Stimulated activated CD4-positive, alpha-beta T cell treated with anti-CD3 and anti-CD28 coated beads, TNF-alpha, amount 100 ng/mL, for 1 hour (primary cell): Measurements from ENCODE around the gene RIPK3.

Experiments
- DNase-seq, 3 donors: peaks; one replicate each; pipeline ENCODE4 v3.0.0-alpha.2; 2020; ENCODE audit warnings: low read depth in 3 of 3, low spot score in 1 of 3

Gene RIPK3

DNA sequence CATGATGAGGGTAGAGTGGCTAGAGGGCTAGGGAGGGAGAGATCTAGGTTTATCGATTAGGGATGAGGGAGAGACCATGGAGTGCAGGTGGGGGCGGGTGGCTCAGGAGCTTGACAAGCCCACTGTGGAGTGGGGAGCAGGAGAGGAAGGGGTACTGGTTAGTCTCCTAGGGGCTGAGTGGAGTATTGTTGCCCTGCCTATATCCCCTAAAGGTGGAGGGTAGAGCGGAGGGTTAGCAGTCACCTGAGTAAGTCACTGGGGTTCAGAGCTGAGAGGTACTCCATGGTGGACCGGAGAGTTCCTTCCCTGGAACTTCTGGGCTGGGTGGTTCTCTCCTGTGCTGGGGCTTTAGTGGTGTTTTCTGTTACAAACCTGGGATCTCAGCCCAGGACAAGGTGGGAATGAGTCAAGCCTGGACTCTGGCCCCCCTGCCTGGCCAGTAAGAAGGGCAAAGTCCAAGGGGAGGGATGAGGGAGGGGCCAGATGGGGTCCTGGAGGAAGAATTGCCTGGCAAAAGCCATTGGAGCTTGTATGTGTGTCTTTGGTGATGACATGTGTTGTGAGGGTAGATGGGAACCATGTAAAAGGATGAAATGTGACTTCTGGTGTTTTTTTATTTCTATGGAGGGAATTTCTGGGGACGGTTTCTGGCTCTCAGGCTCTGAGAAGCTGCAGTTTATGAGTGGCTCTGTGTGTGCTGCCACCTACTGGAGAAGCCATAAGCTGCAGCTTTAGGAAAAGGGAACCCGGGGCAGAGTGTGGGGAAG, 32.0 kb downstream of the RIPK3 start, which contains the start of gene CIDEB:
Gene CIDEB, minus strand, starts transcription at position 403 of the 767 bp plus-strand sequence. Its CDS starts 119 bp downstream, at position 284.
- DNase-seq = peak in 1 of 3 donors; percentile 35

DNA sequence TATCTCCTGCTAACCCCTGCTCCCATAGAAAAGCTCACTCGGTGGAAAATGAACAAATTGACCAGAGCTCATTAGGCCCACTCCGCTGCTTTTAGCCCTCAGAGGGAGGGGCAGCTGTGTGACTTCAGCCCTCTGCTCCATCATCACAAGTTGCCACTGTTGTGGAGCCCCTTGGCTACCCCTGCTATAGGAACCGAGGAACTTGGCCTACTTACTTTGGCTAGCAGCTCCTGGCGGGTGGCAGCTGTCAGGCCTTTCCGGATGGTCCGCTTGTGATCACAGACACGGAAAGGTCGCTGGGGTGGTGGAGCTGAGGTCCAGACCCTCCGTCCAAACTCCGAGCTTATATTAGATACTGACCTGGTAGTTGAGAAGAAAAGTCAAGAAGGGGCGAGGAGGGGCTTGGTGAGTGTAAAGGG, 32.6 kb downstream of the RIPK3 start:
- no peak for DNase-seq

DNA sequence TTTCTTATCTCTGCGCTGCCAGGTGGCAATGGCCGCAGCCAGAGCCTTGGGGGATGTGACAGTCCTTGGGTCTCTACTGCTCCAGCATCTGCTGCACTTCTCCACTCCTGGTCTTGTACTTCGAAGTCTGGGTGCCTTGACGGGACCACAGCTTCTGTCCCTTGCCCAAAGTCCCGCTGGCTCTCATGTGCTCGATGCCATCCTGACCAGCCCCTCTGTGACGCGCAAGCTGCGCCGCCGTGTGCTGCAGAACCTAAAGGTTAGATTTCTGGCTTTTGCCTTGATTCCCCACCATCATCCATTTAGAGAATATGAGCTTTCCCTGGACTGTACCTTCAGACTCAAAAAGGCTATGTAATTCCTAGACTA, 35.8 kb downstream of the RIPK3 start:
- DNase-seq = no peak

DNA sequence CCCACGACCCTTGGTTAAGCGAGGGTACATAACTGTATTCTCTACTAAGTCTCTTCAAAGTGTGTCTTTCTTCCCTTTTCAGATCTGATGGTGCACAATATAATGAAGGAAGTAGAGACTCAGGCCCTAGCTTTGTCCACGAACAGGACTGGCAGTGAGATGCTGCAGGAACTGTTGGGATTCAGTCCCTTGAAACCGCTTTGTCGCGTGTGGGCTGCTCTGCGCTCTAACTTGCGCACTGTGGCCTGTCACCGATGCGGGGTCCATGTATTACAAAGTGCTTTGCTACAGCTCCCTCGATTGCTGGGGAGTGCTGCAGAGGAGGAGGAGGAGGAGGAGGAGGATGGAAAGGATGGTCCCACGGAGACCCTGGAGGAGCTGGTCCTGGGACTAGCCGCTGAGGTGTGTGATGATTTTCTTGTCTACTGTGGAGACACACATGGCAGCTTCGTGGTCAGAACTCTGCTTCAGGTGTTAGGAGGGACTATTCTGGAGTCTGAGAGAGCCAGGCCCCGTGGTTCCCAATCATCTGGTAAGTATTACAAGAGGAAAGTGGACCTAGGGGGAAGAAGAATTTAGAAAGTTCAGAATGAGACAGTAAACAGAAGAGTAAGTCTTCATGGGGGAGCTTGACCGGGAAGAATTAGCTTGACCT, 39.3 kb downstream of the RIPK3 start:
- DNase-seq = no peak

DNA sequence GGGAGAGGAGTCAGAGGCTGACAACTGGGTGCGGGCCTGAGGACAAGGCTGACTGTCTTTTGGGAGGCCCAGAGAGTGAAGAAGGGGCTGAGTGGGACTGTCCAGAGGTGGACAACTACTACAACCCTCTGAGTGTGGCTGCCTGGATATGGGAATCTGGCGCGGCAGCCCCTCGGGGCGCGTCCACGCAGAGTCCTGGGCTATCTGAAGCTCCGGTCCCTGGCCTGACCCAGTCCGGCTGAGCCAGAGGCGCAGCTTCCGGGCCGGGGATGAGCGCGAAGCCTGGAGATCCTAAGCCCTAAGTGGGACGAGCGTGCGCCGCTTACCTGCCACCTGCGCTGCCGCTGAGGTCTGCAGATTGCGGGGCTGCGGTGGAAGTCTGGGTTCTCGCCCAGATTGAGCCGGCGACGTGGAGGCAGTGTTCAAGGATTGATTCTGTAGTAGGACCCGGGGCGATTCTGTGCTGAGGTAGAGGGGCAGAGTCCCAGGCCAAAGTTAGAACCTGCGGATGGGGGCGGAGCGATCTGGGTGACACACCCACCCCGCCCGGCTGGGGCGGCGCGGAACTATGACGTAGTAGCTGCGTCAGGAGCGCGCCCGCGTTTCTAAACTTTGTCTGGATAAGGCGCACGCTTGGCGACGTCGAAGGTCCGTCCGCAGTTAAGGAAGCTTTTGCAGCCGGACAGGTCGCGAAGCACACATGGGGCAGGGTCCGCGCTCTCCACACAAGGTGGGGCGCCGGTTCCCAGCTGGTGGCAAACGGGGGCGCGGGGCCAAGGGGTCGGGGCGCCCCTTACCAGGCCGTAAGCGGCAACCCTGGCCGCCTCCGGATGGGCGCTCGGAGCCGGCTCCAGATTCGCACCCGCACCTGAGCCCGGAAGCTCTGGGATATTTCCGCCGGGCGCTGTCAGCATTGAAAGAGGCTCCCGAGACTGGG, 40.3 kb downstream of the RIPK3 start, which contains the start of the genes DHRS1 and NOP9:
Gene DHRS1, minus strand, starts transcription at position 526 of the 937 bp plus-strand sequence. CDS start 674 bp downstream, outside the sequence.
Gene NOP9, plus strand, starts transcription at position 596 of the 937 bp plus-strand sequence. Its CDS starts 105 bp downstream, at position 701.
- DNase-seq = peak; percentile 70 to 96 (median 84)

DNA sequence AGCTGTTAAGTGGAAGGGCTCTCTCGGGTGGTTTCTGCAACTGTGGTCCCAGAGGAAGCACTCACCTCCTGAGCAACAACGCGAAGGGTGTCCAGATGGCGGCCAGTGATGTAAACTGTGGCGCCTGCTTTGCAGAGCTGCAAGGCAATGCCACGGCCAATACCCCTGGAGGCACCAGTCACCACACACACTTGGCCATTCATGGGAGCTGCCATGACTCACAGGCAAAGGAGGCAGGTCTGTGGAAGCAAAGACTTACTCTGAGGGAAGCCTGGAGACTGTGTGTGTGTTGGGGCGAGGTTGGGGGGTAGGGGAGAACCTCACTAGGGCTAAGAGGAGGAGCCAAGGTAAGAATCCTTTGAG, 40.9 kb downstream of the RIPK3 start:
- no peak for DNase-seq

DNA sequence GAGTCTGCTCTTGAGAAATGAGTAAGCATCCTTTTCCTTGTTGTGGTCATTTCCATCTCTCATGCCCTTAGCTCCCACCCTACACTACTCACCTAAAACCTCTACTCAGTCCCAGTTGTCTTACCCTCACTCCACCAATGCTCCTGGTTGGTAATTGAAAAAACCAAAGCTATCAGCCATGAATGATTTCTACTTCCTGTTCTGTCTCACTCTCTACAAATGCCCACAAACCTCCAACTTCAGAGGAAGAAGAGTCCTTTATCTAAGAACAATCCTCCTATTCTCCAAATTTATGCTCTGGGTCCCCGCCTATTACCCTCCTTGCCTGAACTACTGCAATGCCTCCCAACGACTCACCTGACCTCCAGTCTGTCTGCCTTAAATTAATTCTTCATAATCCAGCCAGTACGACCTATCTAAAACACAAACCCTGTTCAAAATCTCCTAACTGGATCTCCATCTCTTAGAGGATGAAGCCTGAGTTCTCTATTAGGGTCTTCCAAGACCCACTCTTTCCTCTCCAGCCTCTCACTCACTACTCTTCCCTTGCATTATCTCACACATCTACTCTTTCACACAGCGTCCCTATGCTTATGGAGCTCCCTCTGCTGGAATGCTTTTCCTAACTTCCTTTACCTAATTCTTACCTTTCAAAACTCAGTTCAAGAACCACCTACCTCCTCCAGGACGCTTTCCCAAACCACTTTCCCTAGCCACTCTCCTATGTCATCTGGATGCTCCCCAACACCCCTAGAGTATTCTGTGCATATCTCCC, 42.4 kb downstream of the RIPK3 start:
- DNase-seq = no peak

DNA sequence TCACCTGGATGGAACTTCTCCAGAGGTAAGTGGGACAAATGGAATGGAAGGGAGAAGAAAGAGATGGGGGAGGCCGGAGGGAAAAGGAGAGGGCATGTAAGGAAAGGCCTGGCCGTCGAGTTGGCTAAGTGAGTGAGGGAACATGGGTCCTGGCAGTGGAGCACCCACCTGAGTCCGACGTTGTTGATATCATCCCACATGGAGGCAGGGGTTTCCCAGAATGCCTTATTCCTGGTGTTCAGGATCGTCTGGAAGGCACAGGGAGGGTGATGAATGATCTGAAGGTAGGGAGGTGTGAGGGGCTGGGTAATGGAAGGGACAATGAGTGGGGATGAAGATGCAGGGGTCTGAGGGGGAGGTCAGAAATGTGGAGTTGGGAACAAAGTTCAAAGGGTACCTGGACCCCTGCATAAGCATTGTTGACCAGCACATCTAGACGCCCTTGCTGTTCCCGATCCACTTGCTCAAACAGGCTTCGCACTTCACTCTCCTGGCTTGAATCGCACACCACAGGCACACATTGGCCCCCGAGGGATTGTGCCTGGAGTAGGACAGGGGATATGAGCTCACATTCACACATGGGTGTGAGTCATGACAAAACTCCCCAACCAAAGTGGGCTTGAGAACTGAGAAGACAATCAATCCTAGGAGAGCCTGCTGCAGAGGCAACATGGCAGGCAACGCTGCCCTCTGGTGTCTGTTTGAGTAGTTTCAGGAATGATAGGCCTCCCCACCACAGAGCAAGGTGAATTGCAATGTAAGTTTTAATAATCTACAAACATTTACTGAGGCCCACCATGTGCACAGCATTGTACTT, 43.2 kb downstream of the RIPK3 start:
- DNase-seq = peak in 2 of 3 donors; percentile 45 to 49

DNA sequence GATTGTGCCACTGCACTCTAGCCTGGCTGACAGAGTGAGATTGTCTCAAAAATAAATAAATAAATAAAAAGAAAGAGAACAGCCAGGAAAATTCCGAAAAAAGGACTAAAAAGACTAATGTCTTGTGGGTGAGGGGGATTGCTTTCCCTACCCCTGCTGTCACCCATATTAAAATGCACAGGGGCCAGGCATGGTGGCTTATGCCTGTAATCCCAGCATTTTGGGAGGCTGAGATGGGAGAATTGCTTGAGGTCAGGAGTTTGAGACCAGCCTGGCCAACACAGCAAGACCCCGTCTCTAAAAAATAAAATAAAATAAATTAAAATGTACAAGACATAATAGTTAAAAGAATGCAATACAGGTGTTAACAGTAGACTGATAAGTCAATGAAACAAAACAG, 46.3 kb downstream of the RIPK3 start:
- no peak for DNase-seq

DNA sequence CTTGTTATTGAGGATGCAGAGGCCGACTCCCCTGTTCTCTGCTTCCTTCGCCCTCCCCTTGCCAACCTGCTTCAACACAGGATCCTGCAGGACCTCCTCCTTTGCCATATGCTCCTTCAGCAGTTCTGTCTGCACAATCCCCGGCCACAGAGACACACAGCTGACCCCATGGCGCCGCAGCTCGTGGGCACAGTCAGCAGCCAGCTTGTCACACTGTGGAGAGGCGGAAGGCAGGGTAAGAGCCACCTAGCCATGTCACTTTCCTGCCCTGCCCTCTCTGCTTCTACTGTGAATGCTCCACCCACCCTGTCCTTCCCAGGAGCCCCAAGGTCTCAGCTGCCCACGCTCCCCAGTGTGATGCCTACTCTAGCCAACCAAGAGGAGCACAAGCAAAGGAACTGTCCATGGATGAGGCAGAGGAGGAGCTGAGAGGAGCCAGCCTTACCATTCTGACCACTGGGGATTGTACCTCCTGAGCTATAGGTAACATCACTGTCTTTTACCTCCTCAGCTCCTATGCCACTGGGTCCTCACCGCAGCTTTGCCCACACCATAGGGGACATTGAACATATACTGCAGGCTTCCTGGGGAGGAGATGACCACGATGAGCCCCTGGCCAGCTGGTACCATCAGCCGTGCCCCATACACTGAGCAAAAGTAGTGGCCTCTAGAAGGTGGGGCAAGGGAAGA, 47.5 kb downstream of the RIPK3 start:
- DNase-seq = no peak

DNA sequence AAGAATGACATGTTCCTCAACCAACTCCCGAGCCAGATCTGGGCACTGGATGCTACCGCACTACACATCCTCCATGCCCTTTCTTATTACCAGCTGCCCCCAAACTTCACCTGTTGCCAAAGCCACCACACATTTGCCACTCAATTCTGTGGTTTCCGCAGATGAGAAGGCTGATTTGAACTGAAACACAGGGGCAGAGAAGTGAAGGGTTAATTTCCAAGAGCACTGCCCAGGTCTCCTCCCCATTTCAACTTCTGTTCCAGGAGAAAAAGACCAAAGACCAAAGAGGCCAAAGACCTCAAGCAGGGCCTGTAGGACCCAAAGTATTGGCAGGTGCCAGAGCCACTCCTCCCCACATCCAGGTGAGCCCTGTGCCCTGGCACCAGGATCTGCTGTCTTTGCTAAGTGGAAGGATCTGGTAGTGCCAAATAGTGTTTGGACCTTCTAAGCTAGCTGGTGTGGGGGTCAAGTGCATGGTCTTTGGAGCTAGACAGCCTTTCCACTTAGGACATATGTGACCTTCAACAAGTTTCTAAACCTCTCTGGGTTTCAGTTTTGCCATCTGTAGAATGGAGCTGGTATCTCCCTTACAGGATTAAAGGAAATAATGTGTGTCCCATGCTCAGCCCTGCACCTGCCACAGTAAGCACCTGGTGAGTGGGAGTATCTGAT, 48.2 kb downstream of the RIPK3 start:
- no peak for DNase-seq

DNA sequence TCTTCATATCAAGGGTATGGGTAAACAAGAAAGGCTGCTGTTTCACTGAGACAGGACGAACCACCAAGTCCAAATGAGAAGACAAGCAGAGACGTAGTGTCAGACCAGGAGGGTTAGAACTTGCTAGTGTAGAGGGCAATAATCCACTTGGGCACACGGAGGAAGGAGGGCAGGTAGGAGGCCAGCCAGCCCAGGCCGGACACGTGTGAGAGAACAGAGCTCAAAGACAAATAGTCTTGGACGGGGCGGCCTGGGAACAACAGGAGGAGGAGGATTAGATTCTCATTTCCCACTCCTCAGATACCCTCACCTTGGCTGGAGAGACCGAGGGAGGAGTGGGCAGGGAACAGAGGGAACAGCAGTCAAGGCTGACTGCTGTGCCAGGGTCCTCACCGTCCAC, 49.0 kb downstream of the RIPK3 start:
- DNase-seq = no peak

DNA sequence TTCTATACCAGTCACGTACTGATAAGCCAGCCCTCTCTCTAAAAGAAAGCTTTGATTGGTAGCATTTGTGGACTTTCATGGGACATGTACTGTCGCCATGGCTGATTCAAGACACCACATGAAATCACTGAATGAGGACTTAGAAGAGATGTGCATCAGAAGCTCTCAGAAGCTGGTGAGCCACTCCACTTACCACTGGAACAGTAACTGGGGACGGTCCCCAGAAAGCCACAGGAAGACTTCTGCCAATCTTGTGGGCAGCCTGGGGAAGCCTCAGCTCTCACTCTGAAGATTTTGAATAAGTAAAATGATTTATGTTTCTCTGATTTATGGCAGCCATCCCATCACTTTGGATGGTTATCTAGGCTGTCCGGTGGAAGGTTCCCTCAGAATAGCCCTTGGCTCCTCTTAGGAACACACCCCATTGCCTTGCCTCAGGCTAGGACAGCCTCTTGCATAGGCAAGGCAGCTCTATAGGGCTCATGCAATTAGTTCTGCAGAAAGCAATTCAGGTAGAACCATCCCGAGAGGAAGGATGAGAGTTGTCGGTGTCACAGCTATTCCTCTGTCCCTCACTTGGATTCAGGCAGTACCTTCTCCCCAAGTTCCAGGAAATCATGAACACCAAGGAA, 50.0 kb downstream of the RIPK3 start:
- DNase-seq = no peak

DNA sequence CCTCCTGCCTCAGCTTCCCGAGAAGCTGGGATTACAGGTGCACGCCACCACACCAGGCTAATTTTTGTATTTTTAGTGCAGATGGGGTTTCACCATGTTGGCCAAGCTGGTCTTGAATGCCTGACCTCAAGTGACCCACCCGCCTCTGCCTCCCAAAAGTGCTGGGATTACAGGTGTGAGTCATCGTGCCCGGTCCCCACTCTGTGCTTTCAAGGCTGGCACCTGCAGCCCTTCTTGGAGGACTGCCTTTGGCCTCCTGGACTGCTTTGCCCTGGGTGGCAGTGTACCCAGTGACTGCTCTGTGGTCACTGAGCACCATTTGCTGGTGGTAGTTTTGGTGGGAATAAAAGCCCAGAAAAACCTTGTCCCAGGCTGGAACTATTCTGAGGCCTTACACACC, 52.8 kb downstream of the RIPK3 start:
- DNase-seq = no peak
